GM21447 (cell line): Measurements from ENCODE around the gene CCL28.
"Not testable (repeated sequence)": the region's sequence is repeated elsewhere in the genome, so short reads cannot be mapped to it uniquely, and the experiment has no call there.

Experiments used
- ATAC-seq: cut with Tn5 transposase; IDR thresholded peaks from one replicate; pipeline ENCODE4 v1.9.1; 2021; ENCODE audit not compliant: unreplicated experiment

Gene CCL28

DNA sequence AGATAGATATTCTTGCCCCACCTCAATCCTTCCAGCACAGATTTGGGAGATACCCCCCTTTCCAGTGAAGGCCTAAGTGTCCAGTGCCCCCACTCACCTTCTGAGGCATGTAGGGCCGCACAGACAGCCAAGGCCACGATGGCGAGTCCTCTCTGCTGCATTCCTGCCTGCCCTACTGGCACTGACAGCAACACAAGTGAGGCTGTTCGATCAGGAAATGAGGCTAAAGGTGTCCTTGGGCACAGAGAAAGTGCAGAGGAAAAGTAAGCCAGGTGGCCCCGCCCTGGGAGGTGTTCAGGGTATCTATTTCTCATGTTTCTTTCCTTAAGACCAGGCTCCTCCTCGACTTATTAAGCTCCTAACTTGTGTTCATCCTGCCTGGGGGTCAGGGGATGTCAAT, at the start of gene CCL28:
TSS of gene CCL28 (minus strand) at position 236 of the 400 bp plus-strand sequence. CDS start at position 161, 75 bp downstream.
- no peak for ATAC-seq

DNA sequence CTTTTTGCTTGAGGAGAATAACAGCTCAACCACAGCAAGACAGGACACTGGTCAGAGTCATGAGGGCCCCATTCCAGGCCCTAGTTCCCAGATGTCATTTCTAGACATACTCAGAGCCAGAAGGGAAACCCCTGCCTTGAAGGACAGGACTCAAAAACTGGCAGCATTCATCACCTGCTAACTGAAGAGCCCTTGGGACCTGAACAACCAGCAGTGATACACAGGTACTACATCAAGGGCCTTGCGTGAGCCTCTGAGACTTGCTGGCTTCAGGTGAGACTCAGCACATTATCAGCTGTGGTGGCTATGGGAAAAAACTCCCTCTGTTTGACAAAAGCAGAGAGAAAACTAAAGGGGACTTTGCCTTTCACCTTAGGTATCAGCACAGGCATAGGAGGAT, 48.9 kb upstream of the CCL28 start:
- no peak for ATAC-seq

- ATAC-seq, result no peak
Observed at GRCh38 chr5:43456556-43456955, 44.4 kb upstream of the CCL28 start.

DNA sequence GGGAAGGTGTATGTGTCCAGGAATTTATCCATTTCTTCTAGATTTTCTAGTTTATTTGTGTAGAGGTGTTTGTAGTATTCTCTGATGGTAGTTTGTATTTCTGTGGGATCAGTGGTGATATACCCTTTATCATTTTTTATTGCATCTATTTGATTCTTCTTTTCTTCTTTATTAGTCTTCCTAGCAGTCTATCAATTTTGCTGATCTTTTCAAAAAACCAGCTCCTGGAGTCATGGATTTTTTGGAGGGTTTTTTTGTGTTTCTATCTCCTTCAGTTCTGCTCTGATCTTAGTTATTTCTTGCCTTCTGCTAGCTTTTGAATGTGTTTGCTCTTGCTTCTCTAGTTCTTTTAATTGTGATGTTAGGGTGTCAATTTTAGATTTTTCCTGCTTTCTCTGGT, 29.4 kb upstream of the CCL28 start:
- not testable (repeated sequence) for ATAC-seq

DNA sequence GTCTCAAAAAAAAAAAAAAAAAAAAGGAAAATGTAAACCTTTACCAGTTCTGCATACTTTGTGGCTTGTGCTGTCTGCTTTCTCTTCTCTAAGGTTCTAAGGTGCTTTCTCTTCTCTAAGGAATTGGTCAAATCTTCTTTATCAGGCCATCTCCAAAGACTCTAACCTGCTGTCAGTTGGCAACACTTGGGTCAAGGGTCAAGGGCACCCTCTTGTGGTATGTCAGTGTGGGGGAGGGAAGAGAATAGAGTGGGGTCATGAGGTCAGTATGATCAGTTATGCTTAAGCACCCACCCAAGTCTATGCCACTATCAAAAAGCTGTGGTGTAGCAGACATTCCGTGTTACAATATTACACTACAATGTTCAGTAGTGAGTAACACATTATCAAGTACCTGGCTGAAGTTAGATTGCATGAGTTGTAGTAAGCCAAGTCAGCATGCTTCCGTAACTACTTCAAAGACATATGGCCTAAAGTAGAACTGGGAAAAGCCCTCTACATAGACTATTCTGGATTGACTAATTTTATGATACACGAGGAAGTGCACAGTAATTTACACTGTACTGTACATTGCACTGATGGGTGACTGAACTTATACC, 25.0 kb upstream of the CCL28 start:
- ATAC-seq, result no peak

DNA sequence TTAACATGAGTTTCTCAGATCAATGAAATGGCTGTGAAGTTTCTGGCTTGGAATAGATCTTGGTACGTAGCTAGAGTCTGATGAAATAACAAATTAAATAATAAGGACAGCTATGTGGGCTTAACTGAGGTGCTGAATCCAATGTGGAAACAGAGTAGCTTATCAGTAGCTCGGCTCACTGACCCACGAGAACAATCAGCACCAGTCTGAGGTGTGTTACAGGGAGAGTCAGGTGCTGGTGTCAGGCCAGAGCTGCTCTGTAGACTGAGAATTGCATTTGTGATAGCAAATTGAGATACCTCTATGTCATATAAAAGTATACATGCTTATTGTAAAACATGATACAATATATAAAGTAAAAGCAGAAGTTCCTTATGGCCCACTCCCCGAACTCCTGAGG, 21.2 kb upstream of the CCL28 start:
- ATAC-seq, result no peak

DNA sequence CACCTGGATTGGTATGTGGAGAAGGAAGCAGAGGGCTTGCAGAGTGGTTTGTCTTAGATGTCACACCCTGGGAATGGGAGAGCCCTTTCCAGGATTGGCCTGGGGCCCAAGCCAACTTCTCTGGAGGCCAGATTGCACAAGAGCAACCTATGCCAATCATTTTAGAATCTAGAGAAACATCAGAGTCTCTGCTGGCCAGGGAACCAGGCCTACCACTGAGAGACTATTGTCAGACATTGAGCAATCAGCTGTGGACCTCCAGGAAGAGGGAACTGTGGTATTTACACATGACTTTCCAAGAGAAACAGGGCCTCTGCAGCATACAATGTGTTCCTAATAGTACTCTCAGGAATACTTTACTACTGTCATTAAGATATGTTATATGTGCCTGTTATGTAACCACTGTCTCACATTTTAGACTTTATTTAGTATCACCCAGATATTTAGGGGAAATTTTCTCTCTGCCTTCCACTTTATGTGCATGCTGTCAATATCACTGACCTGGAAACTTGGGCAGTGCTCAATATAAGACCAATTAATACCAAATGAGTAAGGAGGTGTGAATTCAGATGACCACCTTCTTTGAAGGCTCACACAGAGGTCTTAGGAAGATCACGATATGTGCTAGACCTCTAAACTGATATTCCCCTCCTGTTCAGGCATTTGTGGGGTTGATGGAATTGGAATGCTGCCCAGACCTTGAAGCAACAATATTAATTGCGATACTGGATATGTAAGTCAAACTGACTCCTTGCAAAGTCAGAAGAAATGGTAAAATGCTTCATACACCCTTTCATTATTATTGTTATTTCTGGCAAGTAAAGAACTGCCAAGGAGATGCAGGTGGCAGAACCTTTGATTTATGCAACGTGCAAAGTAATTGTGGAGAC, 20.5 kb upstream of the CCL28 start:
- no peak for ATAC-seq

DNA sequence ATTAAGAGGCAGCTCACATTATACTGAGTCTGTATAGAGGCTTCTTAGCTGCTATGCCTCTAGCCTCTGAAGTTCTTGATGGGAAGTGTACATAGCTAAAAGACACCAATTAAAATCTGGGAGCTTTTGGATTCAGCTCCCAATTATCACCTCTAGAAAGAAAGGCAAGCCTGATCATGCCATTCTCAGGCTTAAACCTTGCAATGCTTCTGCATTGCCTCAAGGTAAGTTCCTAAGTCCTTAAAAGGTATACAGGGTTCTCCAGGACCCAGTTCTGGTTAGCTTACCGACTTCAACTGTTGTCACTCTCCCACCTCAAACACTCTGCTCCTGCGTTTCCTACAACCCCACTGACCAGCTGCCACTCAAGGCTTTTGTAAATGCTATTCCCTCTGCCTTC, 17.5 kb upstream of the CCL28 start:
- ATAC-seq, result no peak

- no peak for ATAC-seq
Observed at GRCh38 chr5:43429016-43429415, 16.8 kb upstream of the CCL28 start.

DNA sequence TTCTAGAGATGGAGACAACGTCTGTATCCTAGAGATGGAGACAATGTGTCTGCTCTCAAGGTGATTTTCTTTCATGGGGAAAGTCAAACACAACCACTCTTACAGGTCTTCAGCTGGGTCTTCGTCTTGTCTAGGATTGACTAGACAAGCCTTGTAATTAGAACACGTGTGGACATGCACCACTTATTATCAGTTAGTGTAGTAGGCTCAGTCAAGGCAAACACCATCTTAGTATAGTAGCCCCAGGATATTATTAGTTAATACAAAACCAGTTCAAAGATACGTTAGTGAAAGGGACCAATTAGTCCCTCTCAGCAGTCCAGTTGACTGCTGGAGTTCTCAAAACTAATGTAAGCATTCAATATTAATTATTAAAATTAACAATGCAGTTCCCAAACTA, 15.1 kb upstream of the CCL28 start:
- no peak for ATAC-seq

- no peak for ATAC-seq
Observed at GRCh38 chr5:43425983-43426382, 13.8 kb upstream of the CCL28 start.

DNA sequence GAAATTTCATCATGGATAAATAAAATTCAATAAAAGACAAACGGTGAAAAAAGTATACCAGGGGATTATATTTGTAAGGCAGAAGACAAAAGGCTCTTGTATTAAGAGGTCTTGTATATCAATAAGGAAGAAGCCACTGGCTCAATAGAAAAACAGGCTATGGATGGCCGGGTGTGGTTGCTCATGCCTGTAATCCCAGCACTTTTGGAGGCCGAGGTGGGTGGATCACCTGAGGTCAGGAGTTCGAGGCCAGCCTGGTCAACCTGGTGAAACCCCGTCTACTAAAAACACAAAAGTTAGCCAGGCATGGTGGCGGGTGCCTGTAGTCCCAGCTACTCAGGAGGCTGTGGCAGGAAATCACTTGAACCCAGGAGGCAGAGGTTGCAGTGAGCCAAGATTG, 10.9 kb upstream of the CCL28 start:
- not testable (repeated sequence) for ATAC-seq

GRCh38 chr5:43422143-43422542, 10.0 kb upstream of the CCL28 start:
- no peak for ATAC-seq

DNA sequence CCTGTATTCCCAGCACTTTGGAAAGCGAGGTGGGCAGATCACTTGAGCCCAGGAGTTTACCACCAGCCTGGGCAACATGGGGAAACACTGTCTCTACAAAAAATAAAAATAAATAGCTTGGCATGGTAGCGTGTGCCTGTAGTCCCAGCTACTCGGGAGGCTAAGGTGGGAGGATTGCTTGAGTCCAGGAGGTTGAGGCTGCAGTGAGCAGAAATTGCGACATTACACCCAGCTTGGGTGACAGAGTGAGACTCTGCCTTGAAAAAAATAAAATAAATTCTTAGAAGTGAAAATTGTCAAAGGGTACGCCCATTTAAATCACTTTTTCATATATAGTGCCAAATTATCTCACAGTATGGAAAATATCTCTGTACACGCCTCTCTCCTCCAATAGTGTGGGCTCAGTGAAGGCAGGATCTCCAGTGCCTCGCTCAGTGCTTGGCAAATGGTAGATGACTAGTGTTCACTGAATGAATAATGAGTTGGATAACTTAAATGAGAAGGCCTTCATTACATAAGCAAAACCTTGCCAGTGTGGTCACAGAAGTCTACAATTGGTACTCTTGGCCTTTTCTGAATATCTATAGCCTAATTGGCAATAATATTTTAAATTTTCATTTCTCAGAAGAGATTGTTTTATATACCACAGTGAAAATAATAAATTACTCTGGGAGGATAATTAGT, 9.4 kb upstream of the CCL28 start:
- ATAC-seq, result no peak

DNA sequence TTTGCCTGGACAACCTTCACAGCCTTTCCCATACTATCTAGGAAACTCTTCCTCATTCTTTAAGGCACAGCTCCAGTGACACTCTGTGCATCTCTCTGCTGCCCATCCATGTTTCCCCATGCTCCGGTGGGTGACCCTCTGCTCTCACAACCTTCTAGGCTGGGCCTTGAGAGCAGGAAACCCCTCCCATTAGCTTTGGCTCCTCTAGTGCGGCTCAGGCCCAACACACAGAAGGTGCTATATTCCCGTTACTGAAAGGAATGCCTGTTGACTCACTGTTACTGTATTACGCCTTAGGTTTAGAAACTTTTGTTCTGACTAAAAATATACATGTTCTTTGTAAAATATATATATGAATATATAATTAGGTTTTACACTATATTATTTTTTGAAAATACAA, 8.1 kb upstream of the CCL28 start:
- no peak for ATAC-seq

- ATAC-seq, result no peak
Observed at GRCh38 chr5:43418561-43418960, 6.4 kb upstream of the CCL28 start.

DNA sequence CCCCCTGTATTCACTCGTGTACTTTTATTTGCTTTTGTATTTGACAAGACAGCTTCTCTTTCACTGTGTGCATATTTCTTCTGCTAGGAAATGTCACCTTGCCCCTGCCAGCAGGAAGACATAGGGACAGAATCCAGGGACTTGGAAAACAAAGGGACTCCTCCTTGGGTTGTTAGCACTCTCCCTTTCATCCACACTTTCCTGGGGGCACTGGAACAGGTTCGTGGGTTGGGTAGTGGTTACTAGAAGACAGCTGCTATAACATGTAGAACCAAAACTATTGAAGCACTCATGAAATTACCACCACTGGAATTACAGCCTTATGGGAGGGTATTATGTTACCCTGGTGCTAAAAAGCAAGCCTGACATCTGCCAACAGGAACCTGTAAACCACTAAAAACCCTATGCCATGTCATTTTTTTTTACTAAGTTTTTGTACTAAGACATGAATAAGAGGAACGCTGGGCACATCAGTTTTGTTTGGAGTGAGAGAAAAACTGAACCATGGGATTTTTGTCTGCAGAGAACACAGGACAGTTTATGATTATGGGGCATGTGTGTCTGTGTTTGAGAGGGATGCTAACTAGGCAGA, 4.7 kb upstream of the CCL28 start:
- ATAC-seq, result no peak

- no peak for ATAC-seq
Observed at GRCh38 chr5:43415935-43416802, 4.0 kb upstream of the CCL28 start.

GRCh38 chr5:43413966-43414365, 1.8 kb upstream of the CCL28 start:
- no peak for ATAC-seq

DNA sequence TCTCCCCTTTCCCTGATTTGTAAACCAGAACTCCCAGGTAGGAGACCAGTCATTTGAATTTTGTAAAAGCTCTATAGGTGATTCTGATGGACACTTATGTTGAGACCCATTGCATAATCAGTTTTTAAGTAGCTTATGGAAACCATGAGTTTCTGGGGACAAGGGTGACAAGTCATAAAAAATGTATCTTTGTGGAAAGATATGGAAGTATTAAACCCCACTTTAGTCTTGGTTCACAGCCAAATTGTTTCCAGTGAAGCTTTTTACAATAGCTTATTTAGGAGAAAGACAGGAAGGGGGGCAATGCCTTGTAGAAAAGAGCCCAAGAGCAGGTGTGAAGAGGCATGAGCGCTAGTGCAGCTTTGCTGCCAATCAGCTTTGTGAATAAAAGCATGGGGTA, 453 bp upstream of the CCL28 start:
- no peak for ATAC-seq

GRCh38 chr5:43411495-43411894, 696 bp downstream of the CCL28 start:
- no peak for ATAC-seq
